ENCODE data around the gene OXGR1. TPM values are rescaled to one million over a fixed set of nuclear protein-coding genes. Genes with fewer than 3 reads are reported as not detected.

Gene OXGR1
- total and polyA plus RNA-seq, 7 donors: 0.03 to 0.06 (median 0.05) TPM; not detected in 4

- Histone ChIP-seq H3K27me3 (ENCODE audit: insufficient read depth in 3 of 3, low read length in 2 of 3) (no peaks in the 10 kb centered on the region), H3K9me3 (no peaks in the 10 kb centered on the region), H3K27ac (no peak overlapping the region), H3K4me1 (no peaks in the 10 kb centered on the region), H3K4me3 (no peak overlapping the region), H3K36me3 (ENCODE audit: insufficient read depth in 1 of 2, low read depth in 1 of 2) (no peaks in the 10 kb centered on the region)
- no peak for ATAC-seq
- intact Hi-C loops (cut with DNase I): no loop called here
- TF ChIP-seq CTCF (IDR thresholded peaks at IDR 0.05): no peak
- 77 to 78% (median 78%) methylated on average over 4 of the region's 4 CpGs for WGBS, 3 donors
- DNase-seq: no peak
These were observed 14.4 kb upstream of the OXGR1 start for GRCh38 chr13:97008643-97009042.

- Histone ChIP-seq H3K9me3 (no peaks in the 10 kb centered on the region), H3K27me3 (ENCODE audit: insufficient read depth in 3 of 3, low read length in 2 of 3) (peaks cover 0 to 4% (median 0%) of the 10 kb centered on the region in 3 donors), H3K4me1 (no peaks in the 10 kb centered on the region), H3K27ac (no peak overlapping the region), H3K36me3 (ENCODE audit: insufficient read depth in 1 of 2, low read depth in 1 of 2) (no peaks in the 10 kb centered on the region), H3K4me3 (no peak overlapping the region)
- no peak for TF ChIP-seq CTCF (IDR thresholded peaks at IDR 0.05)
- no peak for ATAC-seq
- intact Hi-C loops (cut with DNase I): no loop called here
- DNase-seq: no peak
- WGBS, 3 donors: 41 to 78% (median 53%) methylated on average over 1 of the region's 1 CpG
These were observed 11.5 kb upstream of the OXGR1 start for GRCh38 chr13:97005625-97006262.

GRCh38 chr13:97004886-97005285 lies 10.6 kb upstream of the OXGR1 start:
- H3K27me3 ChIP-seq (ENCODE audit: insufficient read depth in 3 of 3, low read length in 2 of 3): peaks cover 0 to 4% (median 0%) of the 10 kb centered on the region in 3 donors
- no peaks in the 10 kb centered on the region for H3K4me1 ChIP-seq
- no peak for DNase-seq
- no peaks in the 10 kb centered on the region for H3K36me3 ChIP-seq (ENCODE audit: insufficient read depth in 1 of 2, low read depth in 1 of 2)
- WGBS, 3 donors: 30 to 47% (median 33%) methylated on average over 2 of the region's 2 CpGs
- no peak for ATAC-seq
- no peak for TF ChIP-seq CTCF (IDR thresholded peaks at IDR 0.05)
- H3K27ac ChIP-seq: no peak overlapping the region
- H3K4me3 ChIP-seq: no peak overlapping the region
- intact Hi-C loops (cut with DNase I): no loop called here
- no peaks in the 10 kb centered on the region for H3K9me3 ChIP-seq

- H3K36me3 ChIP-seq (ENCODE audit: insufficient read depth in 1 of 2, low read depth in 1 of 2): no peaks in the 10 kb centered on the region
- H3K27me3 ChIP-seq (ENCODE audit: insufficient read depth in 3 of 3, low read length in 2 of 3): peaks cover 0 to 4% (median 0%) of the 10 kb centered on the region in 3 donors
- 87 to 90% (median 89%) methylated on average over 9 of the region's 9 CpGs for WGBS, 3 donors
- intact Hi-C loops (cut with DNase I): no loop called here
- ATAC-seq (no peak), DNase-seq (no peak)
- H3K4me1 ChIP-seq: no peaks in the 10 kb centered on the region
- H3K4me3 ChIP-seq: no peak overlapping the region
- no peaks in the 10 kb centered on the region for H3K9me3 ChIP-seq
- H3K27ac ChIP-seq: no peak overlapping the region
- no peak for TF ChIP-seq CTCF (IDR thresholded peaks at IDR 0.05)
These were observed 10.0 kb upstream of the OXGR1 start for GRCh38 chr13:97004096-97004876.

Data from psoas muscle (tissue), 8 donors.